ENCODE measurements around the gene TMEM143. TPM values are rescaled to one million over a fixed set of nuclear protein-coding genes. Genes with fewer than 3 reads are reported as not detected.

The TMEM143 gene
- polyA plus RNA-seq, 3 donors: 1.7 to 11.9 (median 2.1) TPM

- DNase-seq: no peak
- H4K20me1 ChIP-seq (ENCODE audit: insufficient read depth, low read length): no peaks in the 10 kb centered on the region
- H3K9me3 ChIP-seq (replicated peaks in 1 of 2; ENCODE audit: control insufficient read depth in 1 of 2, insufficient read depth in 1 of 2, low read length in 2 of 2): no peaks in the 10 kb centered on the region
- peak overlapping the region; percentile 86 to 93 (median 93) for H3K27ac Mint-ChIP-seq
- peak overlapping the region; percentile 89 to 94 for H3K27ac ChIP-seq (ENCODE audit: low read depth in 1 of 2, low read length in 2 of 2)
- WGBS (ENCODE audit: insufficient coverage): 8% methylated on average over 6 of the region's 10 CpGs
- no peak for TF ChIP-seq CTCF (IDR thresholded peaks at IDR 0.05)
- peaks cover 0 to 1% (median 0%) of the 10 kb centered on the region in 3 donors for H3K27me3 Mint-ChIP-seq (ENCODE audit: low read depth in 3 of 3)
- intact Hi-C loops (cut with micrococcal nuclease): no loop called here
- H3K4me1 Mint-ChIP-seq: peaks cover 9% of the 10 kb centered on the region
- H3K9me3 Mint-ChIP-seq: no peaks in the 10 kb centered on the region
- peaks cover 18 to 19% of the 10 kb centered on the region in 2 donors for H3K4me1 ChIP-seq (ENCODE audit: control insufficient read depth in 1 of 2, insufficient read depth in 2 of 2, low read length in 2 of 2)
- H3K36me3 Mint-ChIP-seq: peaks cover 10 to 22% of the 10 kb centered on the region in 2 donors
- no peaks in the 10 kb centered on the region for H3K27me3 ChIP-seq (ENCODE audit: control insufficient read depth in 2 of 2, insufficient read depth in 2 of 2, low read length in 2 of 2)
- peak overlapping the region; percentile 69 for H3K9ac ChIP-seq (ENCODE audit: insufficient read depth, low read length, poor library complexity, severe bottlenecking)
- H3K79me2 ChIP-seq (ENCODE audit: insufficient read depth, low read length): no peaks in the 10 kb centered on the region
- H3K36me3 ChIP-seq (replicated peaks in 1 of 2; ENCODE audit: control insufficient read depth in 1 of 2, insufficient read depth in 2 of 2, low read length in 2 of 2): no peaks in the 10 kb centered on the region
- peak overlapping the region; percentile 64 to 85 (median 78) for H3K4me3 ChIP-seq (replicated peaks in 1 of 3; ENCODE audit: low read depth in 2 of 3, low read length in 3 of 3)
- H3K4me2 ChIP-seq (replicated peaks; ENCODE audit: extremely low read depth, low read length, poor library complexity, severe bottlenecking): peak overlapping the region; percentile 96
- H3K4me3 Mint-ChIP-seq: peak overlapping the region; percentile 80 to 88
- H2AFZ ChIP-seq (ENCODE audit: insufficient read depth, low read depth, low read length, poor library complexity, severe bottlenecking): peak overlapping the region; percentile 97
These were observed 285 bp downstream of the TMEM143 start for GRCh38 chr19:48363500-48363809.

GRCh38 chr19:48362716-48363499 is 832 bp downstream of the TMEM143 start:
- no peaks in the 10 kb centered on the region for H3K9me3 Mint-ChIP-seq
- peak overlapping the region; percentile 64 to 85 (median 78) for H3K4me3 ChIP-seq (replicated peaks in 1 of 3; ENCODE audit: low read depth in 2 of 3, low read length in 3 of 3)
- no peaks in the 10 kb centered on the region for H4K20me1 ChIP-seq (ENCODE audit: insufficient read depth, low read length)
- H3K4me1 Mint-ChIP-seq: peaks cover 9% of the 10 kb centered on the region
- TF ChIP-seq CTCF (IDR thresholded peaks at IDR 0.05): no peak
- H3K27ac ChIP-seq (ENCODE audit: low read depth in 1 of 2, low read length in 2 of 2): peak overlapping the region; percentile 89 to 94
- peaks cover 0 to 1% (median 0%) of the 10 kb centered on the region in 3 donors for H3K27me3 Mint-ChIP-seq (ENCODE audit: low read depth in 3 of 3)
- peak overlapping the region; percentile 96 for H3K4me2 ChIP-seq (replicated peaks; ENCODE audit: extremely low read depth, low read length, poor library complexity, severe bottlenecking)
- no peaks in the 10 kb centered on the region for H3K27me3 ChIP-seq (ENCODE audit: control insufficient read depth in 2 of 2, insufficient read depth in 2 of 2, low read length in 2 of 2)
- no peaks in the 10 kb centered on the region for H3K36me3 ChIP-seq (replicated peaks in 1 of 2; ENCODE audit: control insufficient read depth in 1 of 2, insufficient read depth in 2 of 2, low read length in 2 of 2)
- H3K36me3 Mint-ChIP-seq: peaks cover 11 to 25% of the 10 kb centered on the region in 2 donors
- no peaks in the 10 kb centered on the region for H3K79me2 ChIP-seq (ENCODE audit: insufficient read depth, low read length)
- DNase-seq: peak; percentile 87 to 91 (median 89)
- under 1% methylated on average over 22 of the region's 26 CpGs for WGBS (ENCODE audit: insufficient coverage)
- peaks cover 18 to 19% of the 10 kb centered on the region in 2 donors for H3K4me1 ChIP-seq (ENCODE audit: control insufficient read depth in 1 of 2, insufficient read depth in 2 of 2, low read length in 2 of 2)
- H3K27ac Mint-ChIP-seq: peak overlapping the region; percentile 86 to 93 (median 93)
- peak overlapping the region; percentile 97 for H2AFZ ChIP-seq (ENCODE audit: insufficient read depth, low read depth, low read length, poor library complexity, severe bottlenecking)
- peak overlapping the region; percentile 69 for H3K9ac ChIP-seq (ENCODE audit: insufficient read depth, low read length, poor library complexity, severe bottlenecking)
- intact Hi-C loops (cut with micrococcal nuclease): no loop called here
- peak overlapping the region; percentile 80 to 88 for H3K4me3 Mint-ChIP-seq
- no peaks in the 10 kb centered on the region for H3K9me3 ChIP-seq (replicated peaks in 1 of 2; ENCODE audit: control insufficient read depth in 1 of 2, insufficient read depth in 1 of 2, low read length in 2 of 2)

All from CD14-positive monocyte (primary cell).